HG03354 (cell line): ENCODE data around the gene BUB3.

ENCODE experiments used
- ATAC-seq: cut with Tn5 transposase; IDR thresholded peaks from one replicate; pipeline ENCODE4 v1.9.1; 2021; ENCODE audit warnings: mild to moderate bottlenecking; ENCODE audit not compliant: unreplicated experiment, poor library complexity, severe bottlenecking

The BUB3 gene

GRCh38 chr10:123154092-123154710 lies at the start of gene BUB3:
Gene BUB3 (plus strand): TSS chr10:123154402. CDS start chr10:123154918, 516 bp downstream.
- ATAC-seq, result peak; percentile 93

GRCh38 chr10:123109466-123109865 lies 44.7 kb upstream of the BUB3 start:
- no peak for ATAC-seq

GRCh38 chr10:123117644-123118417 lies 36.4 kb upstream of the BUB3 start:
- no peak for ATAC-seq

GRCh38 chr10:123119081-123119480 lies 35.1 kb upstream of the BUB3 start:
- no peak for ATAC-seq

- ATAC-seq, result no peak
These were observed 28.0 kb upstream of the BUB3 start for GRCh38 chr10:123126246-123126645.

- ATAC-seq, result no peak
These were observed 24.5 kb upstream of the BUB3 start for GRCh38 chr10:123129618-123130271.

- peak; percentile 60 for ATAC-seq
These were observed 21.4 kb upstream of the BUB3 start for GRCh38 chr10:123132576-123133477.

- no peak for ATAC-seq
These were observed 20.5 kb upstream of the BUB3 start for GRCh38 chr10:123133541-123134342.

- no peak for ATAC-seq
These were observed 19.8 kb upstream of the BUB3 start for GRCh38 chr10:123134343-123134914.

- ATAC-seq, result no peak
These were observed 19.2 kb upstream of the BUB3 start for GRCh38 chr10:123134915-123135414.

GRCh38 chr10:123135415-123136141 lies 18.6 kb upstream of the BUB3 start, which contains the start of gene HMX3:
Gene HMX3 (plus strand): TSS chr10:123135970. CDS start chr10:123136051, 81 bp downstream.
- ATAC-seq, result no peak

- no peak for ATAC-seq
These were observed 17.9 kb upstream of the BUB3 start for GRCh38 chr10:123136221-123136805.

GRCh38 chr10:123136806-123137642 lies 17.2 kb upstream of the BUB3 start:
- ATAC-seq, result no peak

GRCh38 chr10:123139165-123139520 lies 15.1 kb upstream of the BUB3 start:
- ATAC-seq, result no peak

- ATAC-seq, result no peak
These were observed 14.6 kb upstream of the BUB3 start for GRCh38 chr10:123139521-123140163.
